Muscle of leg (tissue), 16 donors: ENCODE data around the gene CERS6. TPM values are rescaled to one million over a fixed set of nuclear protein-coding genes. Genes with fewer than 3 reads are reported as not detected.
A peak's percentile ranks its signal among the peaks of the same experiment; 100 is the strongest.
"Not testable (repeated sequence)": the region's sequence is repeated elsewhere in the genome, so short reads cannot be mapped to it uniquely, and the experiment has no call there.

Experiments
- DNase-seq: peaks from one replicate; pipeline ENCODE4 v3.0.0; 2013
- H3K27ac ChIP-seq: one replicate; pipeline ENCODE4 v1.5.1; 2013; ENCODE audit warnings: mild to moderate bottlenecking, low read length, control low read depth
- H3K27me3 ChIP-seq: one replicate; pipeline ENCODE4 v1.6.1; 2013; ENCODE audit warnings: low read length; ENCODE audit not compliant: control insufficient read depth, insufficient read depth
- H3K36me3 ChIP-seq: one replicate; pipeline ENCODE4 v1.6.1; 2013; ENCODE audit warnings: low read length; ENCODE audit not compliant: control insufficient read depth, insufficient read depth
- H3K4me1 ChIP-seq: one replicate; pipeline ENCODE4 v1.6.1; 2013; ENCODE audit warnings: low read length; ENCODE audit not compliant: control insufficient read depth, insufficient read depth
- H3K4me3 ChIP-seq: one replicate; pipeline ENCODE4 v1.5.1; 2013; ENCODE audit warnings: low read length, control low read depth
- H3K9me3 ChIP-seq: replicated peaks from 2 replicates; pipeline ENCODE4 v1.6.1; 2013; ENCODE audit warnings: low read depth, low read length; ENCODE audit not compliant: control insufficient read depth
- WGBS: methylation state at CpG from one replicate; pipeline ENCODE4 v1.1.5; 2013; ENCODE audit warnings: missing lambda C conversion rate; ENCODE audit not compliant: insufficient coverage; 5-methylcytosine and 5-hydroxymethylcytosine counted together
- long read RNA-seq, 11 donors: transcript quantifications; one replicate each; lab custom pipeline, GENCODE V29; 2026
- polyA plus RNA-seq, 8 donors: library from polyadenylated mRNA; unstranded; fragments of 120-200 nt; gene quantifications; one replicate each; pipeline versions ENCODE4 v1.2.1 to v1.2.3, GENCODE V29; 2013; ENCODE audit warnings: inconsistent platforms in 1 of 8, low replicate concordance in 1 of 8; ENCODE audit not compliant: insufficient read length in 8 of 8, insufficient read depth in 1 of 8
- total RNA-seq: library from RNA; stranded (reverse); fragments of 120-200 nt; gene quantifications from one replicate; pipeline ENCODE4 v1.2.4, GENCODE V29; 2013

CERS6 gene
- total RNA-seq (37.3 TPM), polyA plus RNA-seq (10 to 100 TPM; 21.2 to 54.4 (median 39.5) TPM)
- long read RNA-seq, donor 1, full-length matches to known transcripts = 4 of 4 reads
- long read RNA-seq, donor 1, partial matches to known transcripts = 0 of 4 reads
- long read RNA-seq, donor 1, other reads (novel, unspliced or antisense) = 0 of 4 reads
- long read RNA-seq, donor 2, full-length matches to known transcripts = 2 of 2 reads
- long read RNA-seq, donor 2, partial matches to known transcripts = 0 of 2 reads
- long read RNA-seq, donor 2, other reads (novel, unspliced or antisense) = 0 of 2 reads
- long read RNA-seq, donor 3, full-length matches to known transcripts = 8 of 8 reads
- long read RNA-seq, donor 3, partial matches to known transcripts = 0 of 8 reads
- long read RNA-seq, donor 3, other reads (novel, unspliced or antisense) = 0 of 8 reads
- long read RNA-seq, donor 4, full-length matches to known transcripts = 3 of 3 reads
- long read RNA-seq, donor 4, partial matches to known transcripts = 0 of 3 reads
- long read RNA-seq, donor 4, other reads (novel, unspliced or antisense) = 0 of 3 reads
- long read RNA-seq, donor 5, full-length matches to known transcripts = 16 of 22 reads
- long read RNA-seq, donor 5, partial matches to known transcripts = 6 of 22 reads
- long read RNA-seq, donor 5, other reads (novel, unspliced or antisense) = 0 of 22 reads
- long read RNA-seq, donor 6, full-length matches to known transcripts = 17 of 44 reads
- long read RNA-seq, donor 6, partial matches to known transcripts = 19 of 44 reads
- long read RNA-seq, donor 6, other reads (novel, unspliced or antisense) = 8 of 44 reads
- long read RNA-seq, donor 7, full-length matches to known transcripts = 9 of 14 reads
- long read RNA-seq, donor 7, partial matches to known transcripts = 0 of 14 reads
- long read RNA-seq, donor 7, other reads (novel, unspliced or antisense) = 5 of 14 reads
- long read RNA-seq, donor 8, full-length matches to known transcripts = 10 of 10 reads
- long read RNA-seq, donor 8, partial matches to known transcripts = 0 of 10 reads
- long read RNA-seq, donor 8, other reads (novel, unspliced or antisense) = 0 of 10 reads
- long read RNA-seq, donor 9, full-length matches to known transcripts = 5 of 35 reads
- long read RNA-seq, donor 9, partial matches to known transcripts = 30 of 35 reads
- long read RNA-seq, donor 9, other reads (novel, unspliced or antisense) = 0 of 35 reads
- long read RNA-seq, donor 10, full-length matches to known transcripts = 9 of 19 reads
- long read RNA-seq, donor 10, partial matches to known transcripts = 10 of 19 reads
- long read RNA-seq, donor 10, other reads (novel, unspliced or antisense) = 0 of 19 reads
- long read RNA-seq, donor 11, full-length matches to known transcripts = 7 of 7 reads
- long read RNA-seq, donor 11, partial matches to known transcripts = 0 of 7 reads
- long read RNA-seq, donor 11, other reads (novel, unspliced or antisense) = 0 of 7 reads

GRCh38 chr2:168455645-168456520 lies at the start of gene CERS6:
Gene CERS6, plus strand, starts transcription at chr2:168456272. Its CDS starts 177 bp downstream, at chr2:168456449.
- Histone ChIP-seq H3K9me3 (peaks cover 2% of the 10 kb centered on the region), H3K4me3 (peak within 1 kb of the TSS; percentile 95), H3K27me3 (no peaks in the 10 kb centered on the region), H3K27ac (peak within 1 kb of the TSS; percentile 89), H3K4me1 (peaks cover 14% of the 10 kb centered on the region), H3K36me3 (peaks cover 3% of the 10 kb centered on the region)
- WGBS = under 1% methylated on average over 70 of the region's 72 CpGs
- DNase-seq = peak; percentile 99

GRCh38 chr2:168412301-168412700 lies 43.8 kb upstream of the CERS6 start:
- WGBS = 87% methylated on average over 3 of the region's 5 CpGs
- not testable (repeated sequence) for H3K36me3 ChIP-seq, H3K9me3 ChIP-seq, H3K4me3 ChIP-seq, DNase-seq, H3K4me1 ChIP-seq, H3K27me3 ChIP-seq, H3K27ac ChIP-seq

GRCh38 chr2:168413101-168413500 lies 43.0 kb upstream of the CERS6 start:
- not testable (repeated sequence) for H3K27ac ChIP-seq, H3K36me3 ChIP-seq, H3K4me3 ChIP-seq, H3K9me3 ChIP-seq, DNase-seq, H3K4me1 ChIP-seq, H3K27me3 ChIP-seq
- WGBS = no CpG with 5 or more reads among the region's 3 CpGs

- Histone ChIP-seq H3K27ac (no peak overlapping the region), H3K4me3 (no peak overlapping the region), H3K9me3 (peaks cover 7% of the 10 kb centered on the region), H3K36me3 (no peaks in the 10 kb centered on the region), H3K27me3 (no peaks in the 10 kb centered on the region), H3K4me1 (no peaks in the 10 kb centered on the region)
- no peak for DNase-seq
These were observed 39.5 kb upstream of the CERS6 start for GRCh38 chr2:168416555-168416954.

- H3K27me3 ChIP-seq = no peaks in the 10 kb centered on the region
- DNase-seq = no peak
- H3K27ac ChIP-seq = no peak overlapping the region
- H3K36me3 ChIP-seq = no peaks in the 10 kb centered on the region
- H3K4me1 ChIP-seq = no peaks in the 10 kb centered on the region
- no peaks in the 10 kb centered on the region for H3K9me3 ChIP-seq
- H3K4me3 ChIP-seq = no peak overlapping the region
These were observed 33.5 kb upstream of the CERS6 start for GRCh38 chr2:168422584-168422983.

- Histone ChIP-seq H3K36me3 (no peaks in the 10 kb centered on the region), H3K27ac (no peak overlapping the region), H3K4me1 (no peaks in the 10 kb centered on the region), H3K27me3 (no peaks in the 10 kb centered on the region), H3K9me3 (no peaks in the 10 kb centered on the region), H3K4me3 (no peak overlapping the region)
- WGBS = no CpG with 5 or more reads among the region's 2 CpGs
- no peak for DNase-seq
These were observed 31.7 kb upstream of the CERS6 start for GRCh38 chr2:168424112-168424951.

GRCh38 chr2:168424971-168425370 lies 31.1 kb upstream of the CERS6 start:
- Histone ChIP-seq H3K36me3 (no peaks in the 10 kb centered on the region), H3K4me3 (no peak overlapping the region), H3K27ac (no peak overlapping the region), H3K4me1 (no peaks in the 10 kb centered on the region), H3K9me3 (no peaks in the 10 kb centered on the region), H3K27me3 (no peaks in the 10 kb centered on the region)
- WGBS = no CpG with 5 or more reads among the region's 3 CpGs
- DNase-seq = no peak

GRCh38 chr2:168426861-168427260 lies 29.2 kb upstream of the CERS6 start:
- Histone ChIP-seq H3K4me3 (no peak overlapping the region), H3K36me3 (no peaks in the 10 kb centered on the region), H3K27me3 (no peaks in the 10 kb centered on the region), H3K9me3 (no peaks in the 10 kb centered on the region), H3K4me1 (no peaks in the 10 kb centered on the region), H3K27ac (no peak overlapping the region)
- WGBS = 100% methylated on average over 1 of the region's 2 CpGs
- DNase-seq = no peak
